HCT116 (cell line): Measurements from ENCODE around the gene TLE4. TPM values are rescaled to one million over a fixed set of nuclear protein-coding genes. Genes with fewer than 3 reads are reported as not detected.

Source experiments
- ATAC-seq: fragments of 200-7000 bp; cut with Tn5 transposase; 2 replicates; pipeline ENCODE4 v1.9.1; 2020; ENCODE audit warnings: mild to moderate bottlenecking, moderate library complexity
- BruUV-seq: library from RNA; stranded (reverse); fragments of 400-500 nt; replicated peaks from 2 replicates; lab custom pipeline; 2021; lab: Mats Ljungman, UMichigan
- CTCF ChIA-PET: fragments of 300-600 bp; sonication (Branson Sonifier 250); formaldehyde crosslinking; loops from one replicate; lab custom pipeline; 2021; ENCODE audit warnings: antibody characterized with exemption; lab: Charles Lee
- POLR2A ChIA-PET: fragments of 300-600, 350-600 bp; sonication (Branson Sonifier 250); formaldehyde crosslinking; loops from one replicate; lab custom pipeline; 2021; ENCODE audit warnings: antibody characterized with exemption; lab: Charles Lee
- RAD21 ChIA-PET, 2 experiments: fragments of 300-600 bp; sonication (Branson Sonifier 250); formaldehyde crosslinking; loops; one replicate each; lab custom pipeline; 2023; ENCODE audit warnings: low total read pairs in 2 of 2; ENCODE audit not compliant: uncharacterized antibody in 2 of 2, unreplicated experiment in 2 of 2, low non-redundant PET in 1 of 2; lab: Charles Lee
- DNase-seq: peaks from one replicate; pipeline ENCODE4 v3.0.0-alpha.2; 2010; ENCODE audit warnings: low read depth, low spot score
- H2AFZ ChIP-seq: fragments of 200-600 bp; shearing (Covaris generic), sonication (generic); 2 replicates; pipeline ENCODE4 v1.6.1; 2017; ENCODE audit warnings: low read depth, mixed run types, mixed read lengths, antibody characterized with exemption, low read length; ENCODE audit not compliant: poor library complexity, severe bottlenecking
- H3K27ac ChIP-seq: 2 replicates; pipeline ENCODE4 v1.5.1; 2012; ENCODE audit warnings: low read depth, low read length
- H3K27me3 ChIP-seq: fragments of 200-600 bp; sonication (generic); 2 replicates; pipeline ENCODE4 v1.6.1; 2016; ENCODE audit warnings: mixed run types, low read length, mixed read lengths; ENCODE audit not compliant: insufficient read depth
- H3K36me3 ChIP-seq, 2 experiments: fragments of 200-500 bp in 1 of 2; fragments of 200-600 bp in 1 of 2; sonication (Bioruptor generic) in 1 of 2; sonication (generic) in 1 of 2; 2 replicates each; pipeline versions ENCODE4 v1.5.1 to v1.6.1; 2014 to 2016; ENCODE audit warnings: low read length in 2 of 2, inconsistent platforms in 1 of 2, mixed read lengths in 1 of 2, mixed run types in 1 of 2; ENCODE audit not compliant: insufficient read depth in 2 of 2, control insufficient read depth in 1 of 2
- H3K4me1 ChIP-seq, 2 experiments: fragments of 200-600 bp in 1 of 2; sonication (generic) in 1 of 2; 2 replicates each; pipeline versions ENCODE4 v1.5.1 to v1.6.1; 2012 to 2017; ENCODE audit warnings: low read length in 2 of 2, inconsistent platforms in 1 of 2, mild to moderate bottlenecking in 1 of 2, mixed read lengths in 1 of 2, mixed run types in 1 of 2, moderate library complexity in 1 of 2; ENCODE audit not compliant: insufficient read depth in 2 of 2, control insufficient read depth in 1 of 2
- H3K4me2 ChIP-seq: fragments of 200-600 bp; sonication (generic); 2 replicates; pipeline ENCODE4 v1.6.1; 2017; ENCODE audit warnings: mixed run types, low read length, mixed read lengths
- H3K4me3 ChIP-seq, 2 experiments: fragments of 200-600 bp in 1 of 2; sonication (generic) in 1 of 2; replicated peaks in 1 of 2; 2 replicates each; pipeline ENCODE4 v1.5.1; 2011 to 2016; ENCODE audit warnings: low read length in 2 of 2, control low read depth in 1 of 2, low read depth in 1 of 2, mild to moderate bottlenecking in 1 of 2, mixed read lengths in 1 of 2, mixed run types in 1 of 2
- H3K79me2 ChIP-seq: fragments of 200-600 bp; sonication (generic); 2 replicates; pipeline ENCODE4 v1.6.1; 2017; ENCODE audit warnings: mild to moderate bottlenecking, mixed run types, low read length, moderate library complexity, mixed read lengths; ENCODE audit not compliant: insufficient read depth
- H3K9ac ChIP-seq: fragments of 200-600 bp; sonication (generic); 2 replicates; pipeline ENCODE4 v1.6.1; 2016; ENCODE audit warnings: low read length, mixed read lengths
- H3K9me2 ChIP-seq: fragments of 200-600 bp; sonication (generic), shearing (Covaris generic); 2 replicates; pipeline ENCODE4 v1.6.1; 2017; ENCODE audit warnings: mixed run types, mild to moderate bottlenecking, moderate library complexity; ENCODE audit not compliant: insufficient read depth
- H3K9me3 ChIP-seq, 2 experiments: fragments of 200-500 bp in 1 of 2; fragments of 200-600 bp in 1 of 2; sonication (Bioruptor generic) in 1 of 2; sonication (generic) in 1 of 2; 2 replicates each; pipeline ENCODE4 v1.6.1; 2014 to 2017; ENCODE audit warnings: low read length in 2 of 2, mixed read lengths in 2 of 2, inconsistent platforms in 1 of 2, low read depth in 1 of 2, mild to moderate bottlenecking in 1 of 2, mixed run types in 1 of 2, moderate library complexity in 1 of 2; ENCODE audit not compliant: control insufficient read depth in 1 of 2, insufficient read depth in 1 of 2
- H4K20me1 ChIP-seq: fragments of 200-600 bp; sonication (generic), shearing (Covaris generic); 2 replicates; pipeline ENCODE4 v1.6.1; 2017; ENCODE audit warnings: mixed run types, mild to moderate bottlenecking, moderate library complexity; ENCODE audit not compliant: insufficient read depth
- CBX3 ChIP-seq: IDR thresholded peaks from 2 replicates; pipeline ENCODE4 v1.6.1; 2012; ENCODE audit warnings: low read depth
- ELF1 ChIP-seq: IDR thresholded peaks from 2 replicates; pipeline ENCODE4 v1.6.1; 2012; ENCODE audit warnings: low read depth, borderline replicate concordance
- EZH2 ChIP-seq: fragments of 200-600 bp; sonication (generic); IDR thresholded peaks from 2 replicates; pipeline ENCODE4 v1.6.1; 2017; ENCODE audit warnings: antibody characterized with exemption, mixed run types
- FOSL1 ChIP-seq: IDR thresholded peaks from 2 replicates; pipeline ENCODE4 v1.6.1; 2012; ENCODE audit warnings: low read depth
- JUND ChIP-seq: IDR thresholded peaks from 2 replicates; pipeline ENCODE4 v1.6.1; 2012
- RAD21 ChIP-seq: IDR thresholded peaks from 2 replicates; pipeline ENCODE4 v1.6.1; 2012; ENCODE audit warnings: low read depth, mild to moderate bottlenecking
- SIN3A ChIP-seq: IDR thresholded peaks from 2 replicates; pipeline ENCODE4 v1.6.1; 2012; ENCODE audit warnings: low read depth
- SP1 ChIP-seq: IDR thresholded peaks from 2 replicates; pipeline ENCODE4 v1.6.1; 2012; ENCODE audit warnings: low read depth
- TCF7L2 ChIP-seq: IDR thresholded peaks from 2 replicates; pipeline ENCODE4 v1.7.0; 2011; ENCODE audit warnings: borderline replicate concordance, inconsistent platforms; ENCODE audit not compliant: insufficient read depth, insufficient read length; ENCODE audit errors: extremely low read depth
- YY1 ChIP-seq: IDR thresholded peaks from 2 replicates; pipeline ENCODE4 v1.6.1; 2011; ENCODE audit warnings: low read length, low read depth, moderate library complexity, mild to moderate bottlenecking; ENCODE audit not compliant: insufficient replicate concordance; ENCODE audit errors: extremely low read depth
- ZFX ChIP-seq: fragments of 450-650 bp; IDR thresholded peaks from 2 replicates; pipeline ENCODE4 v1.6.1; 2017
- ZNF274 ChIP-seq: fragments of 200-500 bp; sonication (Bioruptor generic); IDR thresholded peaks from 2 replicates; pipeline ENCODE4 v1.6.1; 2014; ENCODE audit warnings: mild to moderate bottlenecking, low read depth, low read length, inconsistent platforms
- intact Hi-C: fragments of 100-400 bp; cut with micrococcal nuclease; formaldehyde crosslinking; loops from 2 replicates; pipeline ENCODE4 v1.10.0; 2022
- total RNA-seq: library from RNA; stranded (reverse); gene quantifications from one replicate; pipeline ENCODE4 v1.2.1, GENCODE V29; 2021; ENCODE audit not compliant: unreplicated experiment
- TF ChIP-seq, protein P1 (sequence below), 3 experiments: fragments of 200-600 bp in 1 of 3; sonication (generic) in 1 of 3; IDR thresholded peaks in 2 of 3; conservative IDR thresholded peaks in 1 of 3; 2 replicates each; pipeline ENCODE4 v1.5.1; 2012 to 2017; ENCODE audit warnings: low read depth in 2 of 3, low read length in 2 of 3, antibody characterized with exemption in 1 of 3, borderline replicate concordance in 1 of 3, control low read depth in 1 of 3, mild to moderate bottlenecking in 1 of 3, mixed read lengths in 1 of 3, mixed run types in 1 of 3, moderate library complexity in 1 of 3; ENCODE audit not compliant: insufficient read depth in 1 of 3
- TF ChIP-seq, protein P2 (sequence below): IDR thresholded peaks from 2 replicates; pipeline ENCODE4 v1.6.1; 2011; ENCODE audit warnings: mild to moderate bottlenecking, low read length, moderate library complexity; ENCODE audit not compliant: insufficient replicate concordance; ENCODE audit errors: extremely low read depth
- TF ChIP-seq, protein P3 (sequence below): IDR thresholded peaks from 2 replicates; pipeline ENCODE4 v1.6.1; 2012
- TF ChIP-seq, protein P4 (sequence below): IDR thresholded peaks from 2 replicates; pipeline ENCODE4 v1.6.1; 2012; ENCODE audit warnings: low read depth

TLE4 gene
- total RNA-seq, 1 experiment from 2014 or later: 0.39 TPM

DNA sequence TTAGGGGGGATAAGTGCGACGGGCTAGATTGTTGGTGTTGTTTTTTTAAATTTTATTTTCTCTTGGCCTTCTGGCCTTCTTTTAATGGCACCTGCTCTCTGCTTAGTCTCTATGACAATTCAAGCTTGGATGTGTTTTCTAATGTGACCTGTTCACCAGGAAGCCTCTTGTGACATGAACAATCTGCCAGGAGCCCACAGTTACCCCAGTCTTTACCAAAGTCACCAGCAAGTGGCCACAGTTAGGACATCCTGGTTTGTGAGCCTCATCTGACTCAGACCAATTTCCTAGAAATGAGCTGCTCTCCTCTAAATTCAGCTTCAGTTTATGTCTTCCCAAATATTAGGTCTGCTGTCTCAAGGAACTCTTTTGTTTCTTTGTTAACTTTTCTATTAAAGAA, 135.8 kb downstream of the TLE4 start:
- ChIA-PET POLR2A (no interaction called here), RAD21 (no interaction called here), CTCF (no interaction called here)
- H3K9me3 ChIP-seq: peaks cover 11 to 31% of the 10 kb centered on the region in 2 experiments; a peak in 2 of 4 replicates
- no peak overlapping the region for H3K27ac ChIP-seq
- H3K4me3 ChIP-seq: no peak overlapping the region
- H3K9ac ChIP-seq: no peak overlapping the region
- TF ChIP-seq SP1 (no peak), ZNF274 (no peak), FOSL1 (no peak), JUND (no peak), CBX3 (no peak), TCF7L2 (no peak), ELF1 (no peak), RAD21 (no peak), YY1 (no peak), SIN3A (no peak), EZH2 (no peak), ZFX (no peak)
- TF ChIP-seq, protein P1, sequence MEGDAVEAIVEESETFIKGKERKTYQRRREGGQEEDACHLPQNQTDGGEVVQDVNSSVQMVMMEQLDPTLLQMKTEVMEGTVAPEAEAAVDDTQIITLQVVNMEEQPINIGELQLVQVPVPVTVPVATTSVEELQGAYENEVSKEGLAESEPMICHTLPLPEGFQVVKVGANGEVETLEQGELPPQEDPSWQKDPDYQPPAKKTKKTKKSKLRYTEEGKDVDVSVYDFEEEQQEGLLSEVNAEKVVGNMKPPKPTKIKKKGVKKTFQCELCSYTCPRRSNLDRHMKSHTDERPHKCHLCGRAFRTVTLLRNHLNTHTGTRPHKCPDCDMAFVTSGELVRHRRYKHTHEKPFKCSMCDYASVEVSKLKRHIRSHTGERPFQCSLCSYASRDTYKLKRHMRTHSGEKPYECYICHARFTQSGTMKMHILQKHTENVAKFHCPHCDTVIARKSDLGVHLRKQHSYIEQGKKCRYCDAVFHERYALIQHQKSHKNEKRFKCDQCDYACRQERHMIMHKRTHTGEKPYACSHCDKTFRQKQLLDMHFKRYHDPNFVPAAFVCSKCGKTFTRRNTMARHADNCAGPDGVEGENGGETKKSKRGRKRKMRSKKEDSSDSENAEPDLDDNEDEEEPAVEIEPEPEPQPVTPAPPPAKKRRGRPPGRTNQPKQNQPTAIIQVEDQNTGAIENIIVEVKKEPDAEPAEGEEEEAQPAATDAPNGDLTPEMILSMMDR (IDR thresholded peaks at IDR 0.05 in 2 of 3, conservative IDR thresholded peaks at IDR 0.05 in 1 of 3; ENCODE audit: borderline replicate concordance in 1 of 3, insufficient read depth in 1 of 3, low read depth in 2 of 3, low read length in 2 of 3): no peak
- TF ChIP-seq, protein P2, sequence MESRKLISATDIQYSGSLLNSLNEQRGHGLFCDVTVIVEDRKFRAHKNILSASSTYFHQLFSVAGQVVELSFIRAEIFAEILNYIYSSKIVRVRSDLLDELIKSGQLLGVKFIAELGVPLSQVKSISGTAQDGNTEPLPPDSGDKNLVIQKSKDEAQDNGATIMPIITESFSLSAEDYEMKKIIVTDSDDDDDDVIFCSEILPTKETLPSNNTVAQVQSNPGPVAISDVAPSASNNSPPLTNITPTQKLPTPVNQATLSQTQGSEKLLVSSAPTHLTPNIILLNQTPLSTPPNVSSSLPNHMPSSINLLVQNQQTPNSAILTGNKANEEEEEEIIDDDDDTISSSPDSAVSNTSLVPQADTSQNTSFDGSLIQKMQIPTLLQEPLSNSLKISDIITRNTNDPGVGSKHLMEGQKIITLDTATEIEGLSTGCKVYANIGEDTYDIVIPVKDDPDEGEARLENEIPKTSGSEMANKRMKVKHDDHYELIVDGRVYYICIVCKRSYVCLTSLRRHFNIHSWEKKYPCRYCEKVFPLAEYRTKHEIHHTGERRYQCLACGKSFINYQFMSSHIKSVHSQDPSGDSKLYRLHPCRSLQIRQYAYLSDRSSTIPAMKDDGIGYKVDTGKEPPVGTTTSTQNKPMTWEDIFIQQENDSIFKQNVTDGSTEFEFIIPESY: no peak
- TF ChIP-seq, protein P3, sequence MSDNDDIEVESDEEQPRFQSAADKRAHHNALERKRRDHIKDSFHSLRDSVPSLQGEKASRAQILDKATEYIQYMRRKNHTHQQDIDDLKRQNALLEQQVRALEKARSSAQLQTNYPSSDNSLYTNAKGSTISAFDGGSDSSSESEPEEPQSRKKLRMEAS: no peak
- TF ChIP-seq, protein P4, sequence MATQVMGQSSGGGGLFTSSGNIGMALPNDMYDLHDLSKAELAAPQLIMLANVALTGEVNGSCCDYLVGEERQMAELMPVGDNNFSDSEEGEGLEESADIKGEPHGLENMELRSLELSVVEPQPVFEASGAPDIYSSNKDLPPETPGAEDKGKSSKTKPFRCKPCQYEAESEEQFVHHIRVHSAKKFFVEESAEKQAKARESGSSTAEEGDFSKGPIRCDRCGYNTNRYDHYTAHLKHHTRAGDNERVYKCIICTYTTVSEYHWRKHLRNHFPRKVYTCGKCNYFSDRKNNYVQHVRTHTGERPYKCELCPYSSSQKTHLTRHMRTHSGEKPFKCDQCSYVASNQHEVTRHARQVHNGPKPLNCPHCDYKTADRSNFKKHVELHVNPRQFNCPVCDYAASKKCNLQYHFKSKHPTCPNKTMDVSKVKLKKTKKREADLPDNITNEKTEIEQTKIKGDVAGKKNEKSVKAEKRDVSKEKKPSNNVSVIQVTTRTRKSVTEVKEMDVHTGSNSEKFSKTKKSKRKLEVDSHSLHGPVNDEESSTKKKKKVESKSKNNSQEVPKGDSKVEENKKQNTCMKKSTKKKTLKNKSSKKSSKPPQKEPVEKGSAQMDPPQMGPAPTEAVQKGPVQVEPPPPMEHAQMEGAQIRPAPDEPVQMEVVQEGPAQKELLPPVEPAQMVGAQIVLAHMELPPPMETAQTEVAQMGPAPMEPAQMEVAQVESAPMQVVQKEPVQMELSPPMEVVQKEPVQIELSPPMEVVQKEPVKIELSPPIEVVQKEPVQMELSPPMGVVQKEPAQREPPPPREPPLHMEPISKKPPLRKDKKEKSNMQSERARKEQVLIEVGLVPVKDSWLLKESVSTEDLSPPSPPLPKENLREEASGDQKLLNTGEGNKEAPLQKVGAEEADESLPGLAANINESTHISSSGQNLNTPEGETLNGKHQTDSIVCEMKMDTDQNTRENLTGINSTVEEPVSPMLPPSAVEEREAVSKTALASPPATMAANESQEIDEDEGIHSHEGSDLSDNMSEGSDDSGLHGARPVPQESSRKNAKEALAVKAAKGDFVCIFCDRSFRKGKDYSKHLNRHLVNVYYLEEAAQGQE: no peak
- H3K27me3 ChIP-seq: no peaks in the 10 kb centered on the region
- DNase-seq: no peak
- no peak for ATAC-seq
- H2AFZ ChIP-seq: no peak overlapping the region
- H4K20me1 ChIP-seq: no peaks in the 10 kb centered on the region
- intact Hi-C loops: no loop called here
- H3K9me2 ChIP-seq: no peaks in the 10 kb centered on the region
- BruUV-seq: no TSS peak
- H3K4me2 ChIP-seq: no peak overlapping the region
- no peaks in the 10 kb centered on the region for H3K36me3 ChIP-seq
- no peaks in the 10 kb centered on the region for H3K4me1 ChIP-seq
- H3K79me2 ChIP-seq: no peaks in the 10 kb centered on the region
